PC-3 (cell line): ENCODE measurements around the gene CBX2. TPM values are rescaled to one million over a fixed set of nuclear protein-coding genes. Genes with fewer than 3 reads are reported as not detected.

Experiments used
- ATAC-seq: fragments of 200-7000 bp; cut with Tn5 transposase; 2 replicates; pipeline ENCODE4 v1.9.1; 2020; ENCODE audit warnings: mild to moderate bottlenecking, moderate library complexity
- BruUV-seq: library from RNA; stranded (reverse); fragments of 400-500 nt; replicated peaks from 2 replicates; lab custom pipeline; 2021; lab: Mats Ljungman, UMichigan
- CTCF ChIA-PET: fragments of 300-600 bp; sonication (Branson Sonifier 250); formaldehyde crosslinking; loops from one replicate; lab custom pipeline; 2022; ENCODE audit warnings: antibody characterized with exemption; lab: Charles Lee
- POLR2A ChIA-PET: fragments of 300-600 bp; sonication (Branson Sonifier 250); formaldehyde crosslinking; loops from one replicate; lab custom pipeline; 2022; ENCODE audit warnings: antibody characterized with exemption; ENCODE audit not compliant: unreplicated experiment; lab: Charles Lee
- DNase-seq: peaks from one replicate; pipeline ENCODE4 v3.0.0-alpha.2; 2015
- H2AFZ ChIP-seq: fragments of 300-600 bp; sonication (generic); 2 replicates; pipeline ENCODE4 v1.6.0; 2016; ENCODE audit warnings: antibody characterized with exemption, low read length
- H3F3A ChIP-seq: fragments of 300-600 bp; sonication (generic); one replicate; pipeline ENCODE4 v1.6.0; 2017; ENCODE audit warnings: antibody characterized with exemption, low read length, control low read depth, mild to moderate bottlenecking; ENCODE audit not compliant: unreplicated experiment
- H3K27ac ChIP-seq: fragments of 300-600 bp; sonication (generic); 2 replicates; pipeline ENCODE4 v1.5.1; 2016; ENCODE audit warnings: mild to moderate bottlenecking, low read length
- H3K27me3 ChIP-seq: fragments of 300-600 bp; sonication (generic); 2 replicates; pipeline ENCODE4 v1.6.1; 2016; ENCODE audit warnings: low read length, mixed read lengths
- H3K36me3 ChIP-seq: fragments of 300-600 bp; sonication (generic); 2 replicates; pipeline ENCODE4 v1.6.1; 2016; ENCODE audit warnings: low read depth, mixed run types, low read length, mixed read lengths
- H3K4me1 ChIP-seq: fragments of 300-600 bp; sonication (generic); 2 replicates; pipeline ENCODE4 v1.5.1; 2016; ENCODE audit warnings: low read length; ENCODE audit not compliant: insufficient read depth
- H3K4me2 ChIP-seq: fragments of 300-600 bp; sonication (generic); 2 replicates; pipeline ENCODE4 v1.6.0; 2016; ENCODE audit warnings: low read length
- H3K4me3 ChIP-seq: fragments of 300-600 bp; sonication (generic); 2 replicates; pipeline ENCODE4 v1.5.1; 2016; ENCODE audit warnings: mild to moderate bottlenecking, low read length, mixed read lengths
- H3K79me2 ChIP-seq: fragments of 300-600 bp; sonication (generic); 2 replicates; pipeline ENCODE4 v1.6.1; 2017; ENCODE audit warnings: low read length, mixed read lengths
- H3K9ac ChIP-seq: fragments of 300-600 bp; sonication (generic); 2 replicates; pipeline ENCODE4 v1.6.0; 2016; ENCODE audit warnings: mild to moderate bottlenecking, low read length
- H3K9me2 ChIP-seq: fragments of 300-600 bp; sonication (generic); replicated peaks from 2 replicates; pipeline ENCODE4 v1.6.1; 2016; ENCODE audit warnings: mixed run types, low read length, mixed read lengths
- H3K9me3 ChIP-seq: fragments of 300-600 bp; sonication (generic); 2 replicates; pipeline ENCODE4 v1.6.1; 2016; ENCODE audit warnings: low read length, mixed read lengths
- H4K20me1 ChIP-seq: fragments of 300-600 bp; sonication (generic); 2 replicates; pipeline ENCODE4 v1.6.1; 2016; ENCODE audit warnings: low read length, mixed read lengths
- CTCF ChIP-seq: fragments of 300-600 bp; sonication (generic); conservative IDR thresholded peaks from 2 replicates; pipeline ENCODE4 v1.5.1; 2017; ENCODE audit warnings: antibody characterized with exemption, low read depth, mild to moderate bottlenecking, low read length
- EZH2 ChIP-seq: fragments of 300-600 bp; sonication (generic); IDR thresholded peaks from one replicate; pipeline ENCODE4 v1.6.1; 2017; ENCODE audit warnings: antibody characterized with exemption, mild to moderate bottlenecking, low read length; ENCODE audit not compliant: unreplicated experiment
- EZH2phosphoT487 ChIP-seq: fragments of 300-600 bp; sonication (generic); IDR thresholded peaks from 2 replicates; pipeline ENCODE4 v1.6.1; 2018; ENCODE audit warnings: mild to moderate bottlenecking, antibody characterized with exemption, low read length, borderline replicate concordance
- intact Hi-C: fragments of 100-400 bp; cut with micrococcal nuclease; formaldehyde crosslinking; loops from 2 replicates; pipeline ENCODE4 v1.9.0; 2023
- total RNA-seq: library from RNA; depleted of rRNA; stranded (reverse); fragments of >200 nt; gene quantifications from 2 replicates; pipeline ENCODE4 v1.2.3, GENCODE V29; 2014

CBX2 gene
- total RNA-seq, 1 experiment from 2014 or later, result 39.2 TPM

GRCh38 chr17:79730769-79731483, 47.0 kb upstream of the CBX2 start, which contains the start of gene ENPP7:
ENPP7 (plus strand) TSS chr17:79730943; CDS start chr17:79731140, 197 bp downstream.
- POLR2A ChIA-PET, result no interaction called here
- Histone ChIP-seq H3K9ac (no peak within 1 kb of the TSS), H2AFZ (no peak within 1 kb of the TSS), H3F3A (no peaks in the 10 kb centered on the region), H3K79me2 (no peaks in the 10 kb centered on the region), H3K36me3 (no peaks in the 10 kb centered on the region), H3K9me3 (no peaks in the 10 kb centered on the region), H3K27me3 (no peaks in the 10 kb centered on the region), H3K9me2 (no peaks in the 10 kb centered on the region), H3K4me2 (no peak within 1 kb of the TSS), H4K20me1 (no peaks in the 10 kb centered on the region), H3K27ac (no peak within 1 kb of the TSS), H3K4me3 (no peak within 1 kb of the TSS), H3K4me1 (no peaks in the 10 kb centered on the region)
- no TSS peak for BruUV-seq
- CTCF ChIA-PET, result no interaction called here
- ATAC-seq, result no peak
- no peak for DNase-seq
- TF ChIP-seq EZH2phosphoT487 (no peak), CTCF (no peak), EZH2 (no peak)
- intact Hi-C loops, result no loop called here

- no peaks in the 10 kb centered on the region for H4K20me1 ChIP-seq
- no peak overlapping the region for H3K4me3 ChIP-seq
- intact Hi-C loops, result no loop called here
- CTCF ChIA-PET, result no interaction called here
- no peak overlapping the region for H3K4me2 ChIP-seq
- no peaks in the 10 kb centered on the region for H3K9me2 ChIP-seq
- no peaks in the 10 kb centered on the region for H3K36me3 ChIP-seq
- H2AFZ ChIP-seq, result no peak overlapping the region
- no peak for ATAC-seq
- DNase-seq, result no peak
- H3K27ac ChIP-seq, result no peak overlapping the region
- no peaks in the 10 kb centered on the region for H3K27me3 ChIP-seq
- no peak for TF ChIP-seq EZH2phosphoT487
- TF ChIP-seq EZH2, result no peak
- TF ChIP-seq CTCF, result no peak
- no peaks in the 10 kb centered on the region for H3K79me2 ChIP-seq
- no peaks in the 10 kb centered on the region for H3F3A ChIP-seq
- POLR2A ChIA-PET, result no interaction called here
- no peak overlapping the region for H3K9ac ChIP-seq
- no TSS peak for BruUV-seq
- no peaks in the 10 kb centered on the region for H3K9me3 ChIP-seq
- H3K4me1 ChIP-seq, result no peaks in the 10 kb centered on the region
Observed at GRCh38 chr17:79732254-79732653, 45.7 kb upstream of the CBX2 start.
